K562 (cell line): ENCODE data around the gene DISC1. TPM values are rescaled to one million over a fixed set of nuclear protein-coding genes. Genes with fewer than 3 reads are reported as not detected.

Source experiments
- BRD4 ChIP-seq: fragments of 200-600 bp; sonication (generic); IDR thresholded peaks from 2 replicates; pipeline ENCODE4 v1.6.1; 2017; ENCODE audit warnings: inconsistent platforms
- CREM ChIP-seq: IDR thresholded peaks from 2 replicates; pipeline ENCODE4 v1.6.1; 2014; ENCODE audit warnings: antibody characterized with exemption, low read depth
- DACH1 ChIP-seq: fragments of 450-650 bp; IDR thresholded peaks from 2 replicates; pipeline ENCODE4 v1.6.1; 2018; ENCODE audit not compliant: partially characterized antibody
- HMGXB4 ChIP-seq: sonication (generic); formaldehyde crosslinking; IDR thresholded peaks from 2 replicates; pipeline ENCODE4 v1.8.1; 2023; ENCODE audit warnings: mild to moderate bottlenecking, missing genetic modification reagents
- HSF4 ChIP-seq: fragments of 250-450 bp; sonication (Bioruptor Pico); IDR thresholded peaks from 2 replicates; pipeline ENCODE4 v2.1.2; 2022; ENCODE audit warnings: mild to moderate bottlenecking, moderate library complexity, borderline replicate concordance
- MTA1 ChIP-seq: fragments of 450-650 bp; IDR thresholded peaks from 2 replicates; pipeline ENCODE4 v1.6.1; 2017; ENCODE audit warnings: borderline replicate concordance
- NBN ChIP-seq: fragments of 450-650 bp; IDR thresholded peaks from 2 replicates; pipeline ENCODE4 v1.6.1; 2016; ENCODE audit warnings: low read depth, mild to moderate bottlenecking
- NFIC ChIP-seq: fragments of 450-650 bp; IDR thresholded peaks from 2 replicates; pipeline ENCODE4 v1.6.1; 2017; ENCODE audit warnings: mild to moderate bottlenecking, inconsistent platforms
- PHF8 ChIP-seq: fragments of 200-600 bp; sonication (generic); IDR thresholded peaks from 2 replicates; pipeline ENCODE4 v1.6.1; 2012; ENCODE audit warnings: mixed run types, mild to moderate bottlenecking, inconsistent platforms, low read length, moderate library complexity, borderline replicate concordance
- POLR2AphosphoS5 ChIP-seq: IDR thresholded peaks from 2 replicates; pipeline ENCODE4 v1.6.1; 2011; ENCODE audit warnings: mild to moderate bottlenecking, low read depth, low read length, moderate library complexity; ENCODE audit not compliant: control insufficient read depth, insufficient read depth
- POLR2H ChIP-seq: IDR thresholded peaks from 2 replicates; pipeline ENCODE4 v1.6.1; 2016; ENCODE audit warnings: missing genetic modification characterization, low read depth, mild to moderate bottlenecking, control low read depth, missing compliant biosample characterization, moderate library complexity
- POU5F1 ChIP-seq: fragments of 150-350 bp; IDR thresholded peaks from 2 replicates; pipeline ENCODE4 v1.6.1; 2014; ENCODE audit warnings: borderline replicate concordance, low read length, low read depth, mild to moderate bottlenecking; ENCODE audit not compliant: partially characterized antibody
- RFX7 ChIP-seq: fragments of 250-450 bp; sonication (Bioruptor Pico); IDR thresholded peaks from 2 replicates; pipeline ENCODE4 v1.5.1; 2021; ENCODE audit warnings: mild to moderate bottlenecking
- SREBF1 ChIP-seq: fragments of 150-350 bp; IDR thresholded peaks from 2 replicates; pipeline ENCODE4 v1.6.1; 2014; ENCODE audit warnings: antibody characterized with exemption, low read depth, low read length, borderline replicate concordance
- THRB ChIP-seq: fragments of 450-650 bp; formaldehyde crosslinking; conservative IDR thresholded peaks from 2 replicates; pipeline ENCODE4 v1.4.0; 2022; ENCODE audit warnings: mild to moderate bottlenecking, missing genetic modification characterization
- ZFP1 ChIP-seq: fragments of 450-650 bp; formaldehyde crosslinking; IDR thresholded peaks from 2 replicates; pipeline ENCODE4 v1.4.0; 2020; ENCODE audit warnings: mild to moderate bottlenecking, mixed read lengths
- ZNF668 ChIP-seq: fragments of 250-450 bp; sonication (Bioruptor Pico); IDR thresholded peaks from 2 replicates; pipeline ENCODE4 v1.8.0; 2022; ENCODE audit warnings: mild to moderate bottlenecking, inconsistent platforms
- polyA plus RNA-seq, 8 experiments: library from polyadenylated mRNA; depleted of rRNA in 4 of 8; stranded (reverse) in 5 of 8; unstranded in 3 of 8; fragments of >200 nt; fragmentation: Nextera tagmentation in 2 of 8; fragmentation: Illumina TruSeq in 1 of 8; extraction: Ambion mirVana in 2 of 8; extraction: Trizol in 1 of 8; gene quantifications; 2 replicates each; pipeline versions ENCODE4 v1.2.1 to v1.2.3, GENCODE V29; 2011 to 2014; ENCODE audit warnings: inconsistent platforms in 1 of 8, missing spikeins in 1 of 8
- total RNA-seq, 7 experiments: library from RNA; depleted of rRNA in 6 of 7; stranded (reverse); fragments of >200 nt in 6 of 7; fragmentation: Illumina TruSeq in 2 of 7; extraction: Trizol in 2 of 7; gene quantifications; 2 replicates each; pipeline versions ENCODE4 v1.2.1 to v1.2.3, GENCODE V29; 2011 to 2021; ENCODE audit warnings: low replicate concordance in 1 of 7
- TF ChIP-seq, protein P1 (sequence below), 2 experiments: IDR thresholded peaks in 1 of 2; conservative IDR thresholded peaks in 1 of 2; 2 replicates each; pipeline ENCODE4 v1.6.1; 2016; ENCODE audit warnings: low read depth in 2 of 2, mild to moderate bottlenecking in 1 of 2, missing compliant biosample characterization in 1 of 2, missing genetic modification characterization in 1 of 2, moderate library complexity in 1 of 2

The DISC1 gene
- total and polyA plus RNA-seq, 9 of the 15 experiments (the other 6 are each of a cell fraction or from before 2014, with no cell fraction given): 0.01 to 0.11 (median 0.08) TPM; not detected in 1

- TF ChIP-seq ZFP1 (CRISPR knock-in tag): no peak
- no peak for TF ChIP-seq POU5F1
- TF ChIP-seq THRB (CRISPR knock-in tag): no peak
- 0 out of 2 replicates have a peak, but pooled peaks have one; percentile 22 for TF ChIP-seq CREM
- TF ChIP-seq SREBF1: no peak
- TF ChIP-seq, protein P1, sequence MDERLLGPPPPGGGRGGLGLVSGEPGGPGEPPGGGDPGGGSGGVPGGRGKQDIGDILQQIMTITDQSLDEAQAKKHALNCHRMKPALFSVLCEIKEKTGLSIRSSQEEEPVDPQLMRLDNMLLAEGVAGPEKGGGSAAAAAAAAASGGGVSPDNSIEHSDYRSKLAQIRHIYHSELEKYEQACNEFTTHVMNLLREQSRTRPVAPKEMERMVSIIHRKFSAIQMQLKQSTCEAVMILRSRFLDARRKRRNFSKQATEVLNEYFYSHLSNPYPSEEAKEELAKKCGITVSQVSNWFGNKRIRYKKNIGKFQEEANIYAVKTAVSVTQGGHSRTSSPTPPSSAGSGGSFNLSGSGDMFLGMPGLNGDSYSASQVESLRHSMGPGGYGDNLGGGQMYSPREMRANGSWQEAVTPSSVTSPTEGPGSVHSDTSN (CRISPR knock-in tag; IDR thresholded peaks at IDR 0.05; ENCODE audit: low read depth): peak; percentile 24; the same call in 1 of the 2 replicates
- TF ChIP-seq, protein P1 (tag; conservative IDR thresholded peaks at IDR 0.05; ENCODE audit: low read depth): peak; percentile 58
- no peak for TF ChIP-seq BRD4
- no peak for TF ChIP-seq NBN
- TF ChIP-seq ZNF668: no peak
- no peak for TF ChIP-seq HSF4 (CRISPR knock-in tag)
- TF ChIP-seq MTA1: no peak
- TF ChIP-seq POLR2H (tag): no peak
- no peak for TF ChIP-seq PHF8
- no peak for TF ChIP-seq HMGXB4 (CRISPR knock-in tag)
- no peak for TF ChIP-seq POLR2AphosphoS5
- TF ChIP-seq NFIC: no peak
- no peak for TF ChIP-seq DACH1
- no peak for TF ChIP-seq RFX7 (CRISPR knock-in tag)
Measured at GRCh38 chr1:231724876-231725647, 98.5 kb downstream of the DISC1 start (continued).
